Cerebellar nuclear complex (tissue), 1 donor: ENCODE data around the gene TRPC4AP.
"Not testable (repeated sequence)": the region's sequence is repeated elsewhere in the genome, so short reads cannot be mapped to it uniquely, and the experiment has no call there.

Source experiments
- DNase-seq, 2 experiments: peaks; one replicate each; lab custom pipeline; 2025; lab: John Stamatoyannopoulos, UW

Gene TRPC4AP, protein sequence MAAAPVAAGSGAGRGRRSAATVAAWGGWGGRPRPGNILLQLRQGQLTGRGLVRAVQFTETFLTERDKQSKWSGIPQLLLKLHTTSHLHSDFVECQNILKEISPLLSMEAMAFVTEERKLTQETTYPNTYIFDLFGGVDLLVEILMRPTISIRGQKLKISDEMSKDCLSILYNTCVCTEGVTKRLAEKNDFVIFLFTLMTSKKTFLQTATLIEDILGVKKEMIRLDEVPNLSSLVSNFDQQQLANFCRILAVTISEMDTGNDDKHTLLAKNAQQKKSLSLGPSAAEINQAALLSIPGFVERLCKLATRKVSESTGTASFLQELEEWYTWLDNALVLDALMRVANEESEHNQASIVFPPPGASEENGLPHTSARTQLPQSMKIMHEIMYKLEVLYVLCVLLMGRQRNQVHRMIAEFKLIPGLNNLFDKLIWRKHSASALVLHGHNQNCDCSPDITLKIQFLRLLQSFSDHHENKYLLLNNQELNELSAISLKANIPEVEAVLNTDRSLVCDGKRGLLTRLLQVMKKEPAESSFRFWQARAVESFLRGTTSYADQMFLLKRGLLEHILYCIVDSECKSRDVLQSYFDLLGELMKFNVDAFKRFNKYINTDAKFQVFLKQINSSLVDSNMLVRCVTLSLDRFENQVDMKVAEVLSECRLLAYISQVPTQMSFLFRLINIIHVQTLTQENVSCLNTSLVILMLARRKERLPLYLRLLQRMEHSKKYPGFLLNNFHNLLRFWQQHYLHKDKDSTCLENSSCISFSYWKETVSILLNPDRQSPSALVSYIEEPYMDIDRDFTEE

DNA sequence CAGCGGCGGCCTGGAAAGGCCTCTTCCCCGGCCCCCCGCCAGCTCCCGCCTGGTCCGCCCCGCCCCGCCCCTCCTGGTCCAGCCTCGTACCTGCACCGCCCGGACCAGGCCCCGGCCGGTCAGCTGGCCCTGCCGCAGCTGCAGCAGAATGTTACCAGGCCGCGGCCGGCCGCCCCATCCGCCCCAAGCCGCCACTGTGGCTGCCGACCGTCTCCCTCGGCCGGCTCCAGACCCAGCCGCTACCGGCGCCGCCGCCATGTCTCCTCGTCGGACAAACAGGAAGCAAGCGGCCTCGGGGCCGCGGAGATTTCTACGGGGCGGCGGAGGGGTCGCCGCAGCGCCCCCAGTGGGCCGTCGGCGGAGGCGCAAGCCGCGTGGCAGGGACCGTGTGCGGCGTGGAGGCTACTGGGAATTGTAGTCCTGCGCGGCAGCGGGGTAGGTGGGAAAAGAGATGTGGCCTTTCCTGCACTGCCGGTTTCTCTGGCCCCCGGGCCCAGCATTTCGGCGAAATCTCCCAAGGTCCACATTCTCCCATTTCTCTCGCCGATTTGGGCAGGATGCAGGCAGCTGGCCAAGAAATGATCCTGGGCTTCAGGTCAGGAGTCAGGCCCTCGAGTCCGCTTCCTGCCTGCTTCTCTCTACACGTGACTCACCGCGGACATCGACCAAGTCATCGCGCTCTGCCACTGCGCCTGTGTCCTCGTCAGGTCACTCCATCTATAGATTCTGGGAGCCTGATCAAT lies at the start of gene TRPC4AP:
Gene TRPC4AP (minus strand): TSS at position 284 of the 743 bp plus-strand sequence. CDS start 26 bp downstream, at position 258.
- DNase-seq: peak; percentile 28 to 66

GRCh38 chr20:35135867-35136586 lies 43.4 kb upstream of the TRPC4AP start:
- no peak for DNase-seq

GRCh38 chr20:35134880-35135279 lies 42.3 kb upstream of the TRPC4AP start:
- no peak for DNase-seq

- no peak for DNase-seq
These were observed 41.9 kb upstream of the TRPC4AP start for GRCh38 chr20:35134472-35134871.

DNA sequence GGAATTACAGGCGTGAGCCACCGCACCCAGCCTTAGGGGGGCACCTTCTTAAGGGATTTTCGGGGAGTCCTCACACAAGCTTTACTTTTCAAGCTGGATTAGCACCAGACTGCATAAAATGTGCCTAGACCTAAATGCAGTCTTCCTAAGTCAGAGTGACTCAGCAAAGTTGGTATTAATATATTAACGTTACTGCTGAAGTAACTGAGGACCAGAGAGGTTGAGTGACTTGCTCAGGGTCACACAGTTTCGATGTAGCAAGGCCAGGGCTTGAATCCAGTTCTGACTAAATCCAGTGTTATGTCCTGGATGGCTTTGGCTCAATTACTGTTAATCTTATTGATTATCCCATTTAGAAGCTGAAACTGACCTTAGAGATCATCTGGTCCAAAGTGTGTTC lies 41.1 kb upstream of the TRPC4AP start:
- no peak for DNase-seq

DNA sequence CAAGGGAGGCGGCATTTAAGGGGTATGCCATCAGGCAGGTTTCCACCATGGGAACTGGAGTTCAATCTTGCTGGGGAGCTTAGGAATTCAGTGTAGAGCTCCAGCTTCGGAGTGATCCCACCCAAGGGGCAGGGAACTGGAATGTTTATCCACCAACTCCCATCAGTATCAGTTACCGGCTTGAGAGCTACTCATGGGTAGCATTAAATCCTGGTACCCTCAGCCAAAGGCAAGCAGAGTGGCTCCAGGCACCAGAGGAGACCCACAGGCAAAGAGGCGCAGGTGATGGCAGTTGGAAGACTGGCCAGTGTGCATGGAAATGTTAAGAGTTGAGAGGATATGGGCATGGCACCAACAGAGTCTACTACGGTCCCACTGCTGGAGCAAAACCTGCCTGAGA lies 40.4 kb upstream of the TRPC4AP start:
- DNase-seq: no peak

GRCh38 chr20:35131934-35132333 lies 39.3 kb upstream of the TRPC4AP start:
- DNase-seq: no peak

DNA sequence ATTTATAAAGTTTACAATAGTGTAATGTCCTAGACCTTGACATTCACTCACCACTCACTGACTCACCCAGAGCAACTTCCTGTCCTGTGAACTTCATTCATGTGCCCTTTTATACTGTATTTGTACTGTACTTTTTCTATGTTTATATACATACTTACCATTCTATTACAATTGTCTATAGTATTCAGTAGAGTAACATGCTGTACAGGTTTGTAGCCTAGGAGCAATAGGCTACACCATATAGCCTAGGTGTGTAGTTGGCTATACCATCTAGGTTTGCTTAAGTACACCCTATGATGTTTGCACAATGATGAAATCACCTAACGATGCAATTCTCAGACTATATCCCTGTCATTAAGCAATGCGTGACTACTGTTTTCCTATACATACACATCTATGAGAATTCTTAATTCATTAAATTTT lies 37.1 kb upstream of the TRPC4AP start:
- no peak for DNase-seq

DNA sequence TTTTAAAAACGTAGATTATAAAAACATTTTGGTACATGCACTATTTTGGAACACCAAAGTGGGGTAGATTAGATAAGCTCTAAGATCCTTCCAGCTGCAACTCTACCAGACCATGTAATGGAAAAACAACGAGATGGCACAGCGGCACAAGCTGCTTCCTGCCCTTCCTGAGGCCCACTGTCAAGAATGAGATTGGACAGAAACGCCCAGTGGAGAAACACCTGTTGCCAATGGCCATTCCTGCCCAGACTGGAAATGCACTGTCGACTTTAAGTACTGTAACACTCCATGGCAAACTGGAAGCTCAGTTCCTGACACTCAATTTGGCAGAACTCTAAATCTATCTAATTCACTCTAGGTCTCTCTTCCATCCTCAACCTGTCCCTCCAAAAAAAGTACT lies 33.1 kb upstream of the TRPC4AP start:
- no peak for DNase-seq

DNA sequence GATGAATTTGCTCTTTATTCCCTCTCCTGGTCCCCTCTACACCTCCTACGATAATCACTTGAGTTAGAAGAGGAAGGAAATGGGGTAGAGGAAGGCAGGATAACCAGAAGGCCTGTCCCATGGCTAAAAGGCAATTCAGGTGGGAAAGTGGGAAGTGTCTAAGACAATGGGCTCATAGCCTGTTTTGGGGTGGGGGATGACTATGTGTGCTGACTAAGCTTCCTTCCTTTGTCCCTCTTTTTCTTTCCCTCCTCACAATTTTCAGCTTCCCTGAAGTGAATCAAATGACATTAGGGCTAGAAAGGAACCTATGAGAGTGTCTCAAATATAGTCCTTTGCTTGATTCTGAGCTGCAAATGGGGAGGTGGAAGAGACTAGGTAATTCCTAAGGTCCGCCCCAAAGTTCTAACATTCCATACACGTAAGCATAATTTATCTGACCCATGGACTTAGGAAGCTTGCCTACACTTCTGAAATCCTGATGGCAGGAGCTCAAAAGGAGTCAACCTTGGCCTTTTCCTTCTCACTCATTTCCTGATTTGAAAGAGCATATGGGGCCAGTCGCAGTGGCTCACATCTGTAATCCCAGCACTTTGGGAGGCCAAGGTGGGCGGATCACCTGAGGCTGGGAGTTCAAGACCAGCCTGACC lies 30.3 kb upstream of the TRPC4AP start:
- DNase-seq: no peak

GRCh38 chr20:35121186-35121585 lies 28.6 kb upstream of the TRPC4AP start:
- DNase-seq: no peak

DNA sequence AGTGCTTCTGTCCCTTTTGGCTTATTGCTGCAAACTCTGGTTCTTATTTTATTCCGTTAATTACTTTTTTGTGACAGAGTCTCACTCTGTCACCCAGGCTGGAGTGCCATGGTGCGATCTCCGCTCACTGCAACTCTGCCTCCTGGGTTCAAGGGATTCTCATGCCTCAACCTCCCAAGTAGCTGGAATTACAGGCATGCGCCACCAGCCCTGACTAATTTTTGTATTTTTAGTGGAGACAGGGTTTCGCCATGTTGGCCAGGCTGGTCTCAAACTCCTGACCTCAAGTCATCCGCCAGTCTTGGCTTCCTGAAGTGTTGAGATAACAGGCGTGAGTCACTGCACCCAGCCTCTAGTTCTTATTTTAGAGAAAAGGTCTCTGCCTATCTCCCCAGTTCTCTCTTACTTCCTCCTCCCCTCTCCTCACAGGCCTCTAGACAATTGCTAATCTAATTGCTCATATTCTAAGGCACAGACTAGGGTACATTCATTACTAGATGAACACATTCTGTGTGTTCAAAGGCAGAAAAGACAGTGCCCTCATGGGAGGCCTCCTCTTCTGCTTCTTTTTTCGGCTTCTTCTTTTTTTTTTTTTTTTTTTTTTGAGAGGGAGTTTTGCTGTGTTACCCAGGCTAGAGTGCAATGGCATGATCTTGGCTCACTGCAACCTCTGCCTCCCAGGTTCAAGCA lies 27.6 kb upstream of the TRPC4AP start:
- no peak for DNase-seq

DNA sequence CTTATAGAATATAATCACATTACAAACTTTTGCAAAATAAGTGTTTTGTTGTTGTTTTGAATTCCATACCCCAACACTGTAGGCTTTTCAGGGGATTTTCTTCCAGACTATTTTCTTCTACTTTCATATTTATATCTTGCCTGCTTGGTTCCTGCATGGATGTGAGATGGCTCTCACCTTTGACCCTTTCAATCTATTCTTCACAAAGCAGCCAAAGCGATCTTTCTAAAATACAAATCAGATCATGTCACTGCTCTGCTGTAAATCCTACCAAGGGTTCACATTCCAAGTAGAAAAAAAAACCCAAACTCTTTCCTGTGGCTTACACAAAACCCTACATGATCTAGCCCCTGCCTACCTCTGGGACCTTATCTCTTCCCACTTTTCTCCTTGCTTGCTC lies 25.0 kb upstream of the TRPC4AP start:
- DNase-seq: no peak

DNA sequence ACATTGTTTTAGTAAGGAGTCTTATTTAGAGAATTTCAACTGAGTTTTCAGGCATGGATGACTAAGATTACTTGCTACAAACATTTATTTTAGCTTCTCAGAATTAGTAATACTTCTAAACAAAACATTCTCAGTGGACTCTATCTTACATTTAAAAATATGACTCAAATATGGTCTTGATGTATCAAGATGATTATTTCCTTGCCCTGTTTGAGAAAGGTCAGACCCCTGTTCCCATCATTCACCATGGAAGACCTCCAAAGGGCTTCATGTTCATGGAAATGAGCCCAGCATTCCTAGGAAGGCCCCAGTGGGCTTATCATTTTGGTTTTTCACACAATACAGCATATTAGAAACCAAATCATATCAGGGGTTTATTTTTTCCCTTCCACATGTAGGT lies 24.6 kb upstream of the TRPC4AP start:
- no peak for DNase-seq

GRCh38 chr20:35116258-35116657 lies 23.7 kb upstream of the TRPC4AP start:
- no peak for DNase-seq

DNA sequence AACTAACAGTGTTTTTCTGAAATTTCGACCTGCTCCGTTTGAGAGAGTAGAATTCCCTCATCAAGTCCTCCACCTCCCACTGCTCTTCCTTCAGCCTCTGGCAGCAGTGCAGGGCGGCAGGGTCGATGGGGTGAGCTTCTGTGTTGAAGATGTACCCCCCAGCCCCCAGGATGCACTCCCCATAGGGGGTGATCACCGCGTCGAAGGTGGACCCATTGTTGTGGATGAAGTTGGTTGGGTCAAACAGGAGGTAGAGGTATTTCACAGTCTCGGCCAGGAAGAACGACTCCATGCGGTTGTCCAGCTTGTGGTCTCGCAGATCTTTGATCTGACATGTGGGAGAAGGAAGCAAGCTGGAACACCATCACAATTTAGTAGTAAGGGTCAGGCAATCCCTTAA lies 23.0 kb upstream of the TRPC4AP start:
- DNase-seq: no peak

GRCh38 chr20:35112276-35112675 lies 19.7 kb upstream of the TRPC4AP start:
- DNase-seq: not testable (repeated sequence)

GRCh38 chr20:35111141-35111888 lies 18.7 kb upstream of the TRPC4AP start:
- no peak for DNase-seq

DNA sequence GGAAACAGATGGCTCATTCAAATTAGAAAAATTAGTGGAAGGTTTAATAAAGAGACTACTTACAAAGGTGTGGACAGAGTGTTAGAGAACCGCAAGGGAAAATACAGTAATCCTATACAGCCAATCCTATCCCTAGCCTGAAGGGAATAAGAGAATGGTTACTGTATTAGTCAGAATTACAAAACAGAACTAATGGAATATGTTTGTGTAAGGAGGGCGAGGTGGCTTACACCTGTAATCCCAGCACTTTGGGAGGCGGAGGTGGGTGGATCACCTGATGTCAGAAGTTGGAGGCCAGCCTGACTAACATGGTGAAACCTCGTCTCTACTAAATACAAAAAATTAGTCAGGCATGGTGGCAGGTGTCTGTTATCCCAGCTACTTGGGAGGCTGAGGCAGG lies 16.3 kb upstream of the TRPC4AP start:
- DNase-seq: no peak

DNA sequence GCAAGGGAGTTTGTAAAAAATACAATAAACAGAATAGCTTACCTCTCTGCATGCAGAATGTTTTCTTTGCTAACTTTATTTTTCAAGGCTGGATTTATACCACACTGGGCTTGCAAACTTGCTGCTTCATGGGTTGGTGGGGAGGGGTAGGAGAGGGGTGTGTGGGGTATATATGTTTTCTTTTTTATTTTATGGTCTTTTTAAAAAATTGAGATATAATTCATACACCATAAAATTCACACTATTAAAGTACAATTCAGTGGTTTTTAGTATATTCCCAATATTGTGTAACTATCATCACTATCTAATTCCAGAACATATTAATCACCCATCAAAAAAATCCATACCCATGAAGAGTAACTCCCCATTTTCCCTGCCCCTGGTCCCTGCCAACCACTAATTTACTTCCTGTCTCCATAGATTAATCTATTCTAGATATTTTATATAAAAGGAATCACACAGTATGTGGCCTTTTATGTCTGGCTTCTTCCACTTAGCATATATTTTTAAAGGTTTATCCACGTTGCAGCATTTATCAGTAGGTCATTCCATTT lies 14.3 kb upstream of the TRPC4AP start:
- no peak for DNase-seq
